HUES48 (cell line): ENCODE measurements around the gene HLA-A.

Source experiments
- H3K27ac ChIP-seq: one replicate; pipeline ENCODE4 v1.7.0; 2013; ENCODE audit warnings: low read depth, low read length, inconsistent platforms
- H3K27me3 ChIP-seq: 2 replicates; pipeline ENCODE4 v1.6.1; 2013; ENCODE audit warnings: mild to moderate bottlenecking, low read length; ENCODE audit not compliant: control insufficient read depth, insufficient read depth
- H3K36me3 ChIP-seq: 2 replicates; pipeline ENCODE4 v1.6.1; 2013; ENCODE audit warnings: low read length; ENCODE audit not compliant: control insufficient read depth, insufficient read depth
- H3K4me1 ChIP-seq: 2 replicates; pipeline ENCODE4 v1.6.1; 2013; ENCODE audit warnings: mild to moderate bottlenecking, low read length; ENCODE audit not compliant: control insufficient read depth, insufficient read depth
- H3K4me3 ChIP-seq: 2 replicates; pipeline ENCODE4 v1.5.1; 2013; ENCODE audit warnings: mild to moderate bottlenecking, low read depth, low read length
- H3K9ac ChIP-seq: 2 replicates; pipeline ENCODE4 v1.6.1; 2013; ENCODE audit warnings: mild to moderate bottlenecking, low read depth, low read length, moderate library complexity
- H3K9me3 ChIP-seq: 2 replicates; pipeline ENCODE4 v1.6.1; 2013; ENCODE audit warnings: low read length; ENCODE audit not compliant: control insufficient read depth, insufficient read depth

HLA-A gene

DNA sequence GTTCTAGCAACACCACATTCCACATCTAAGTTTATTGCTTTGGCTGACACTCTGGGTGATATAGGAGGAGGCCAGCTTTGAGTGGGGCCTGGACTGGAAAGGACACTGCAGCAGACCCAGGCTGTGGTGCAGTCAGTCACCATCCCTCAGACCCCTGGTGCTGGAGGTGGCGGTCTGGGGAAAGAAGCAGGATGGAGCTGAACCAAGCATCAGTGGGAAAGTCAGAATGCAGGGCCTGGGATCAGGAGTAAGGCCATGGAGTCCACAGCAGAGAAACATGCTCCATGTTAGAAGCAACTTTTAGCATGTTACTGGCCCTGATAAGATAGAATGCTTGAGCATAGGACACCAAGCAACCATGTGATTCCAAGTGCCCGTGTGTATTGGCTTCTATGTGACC is 5.9 kb downstream of the HLA-A start:
- Histone ChIP-seq H3K27ac (no peak overlapping the region), H3K4me1 (no peaks in the 10 kb centered on the region), H3K36me3 (peaks cover 13% of the 10 kb centered on the region), H3K9me3 (no peaks in the 10 kb centered on the region), H3K9ac (no peak overlapping the region), H3K27me3 (no peaks in the 10 kb centered on the region), H3K4me3 (no peak overlapping the region)

DNA sequence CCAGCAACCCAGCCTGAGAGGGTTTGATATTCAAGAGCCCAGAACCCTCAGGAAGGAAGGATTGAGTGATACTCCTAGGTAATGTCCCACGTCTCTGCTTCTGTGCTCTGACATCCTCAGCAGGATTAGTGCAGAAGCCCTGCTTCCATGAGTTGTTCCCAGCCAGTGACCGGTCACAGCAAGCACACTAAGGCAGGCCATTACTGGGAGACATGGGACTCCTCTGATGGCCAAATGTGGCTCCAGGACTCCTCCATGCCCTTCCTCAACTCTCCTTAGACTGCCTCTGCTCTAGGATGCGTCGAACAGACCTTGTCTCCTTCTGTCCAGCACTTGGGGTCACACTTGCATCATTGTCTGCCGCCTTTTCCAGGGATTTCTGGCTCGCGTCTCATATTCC is 7.6 kb downstream of the HLA-A start:
- Histone ChIP-seq H3K27ac (no peak overlapping the region), H3K9me3 (no peaks in the 10 kb centered on the region), H3K27me3 (no peaks in the 10 kb centered on the region), H3K36me3 (peaks cover 7% of the 10 kb centered on the region), H3K4me3 (no peak overlapping the region), H3K4me1 (no peaks in the 10 kb centered on the region), H3K9ac (no peak overlapping the region)

DNA sequence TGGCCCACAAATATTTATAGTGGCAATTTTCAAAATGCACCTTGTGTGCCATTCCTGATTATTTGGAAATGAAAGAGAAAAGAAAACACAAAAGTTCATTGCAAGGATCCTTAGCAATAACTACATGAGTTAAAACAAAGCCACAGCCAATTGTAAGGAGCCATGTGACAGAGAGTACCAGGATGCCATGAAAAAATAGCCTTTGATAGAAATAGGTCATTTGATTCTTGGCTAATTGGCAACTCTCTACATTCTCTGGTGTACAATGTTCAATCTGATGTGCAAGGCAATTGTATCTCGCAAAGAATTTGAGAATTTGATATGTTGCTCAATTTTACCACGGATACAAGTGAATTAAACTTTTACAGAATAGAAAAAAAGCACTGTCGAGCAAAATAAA is 9.6 kb downstream of the HLA-A start:
- no peak overlapping the region for H3K9ac ChIP-seq
- H3K36me3 ChIP-seq, result no peaks in the 10 kb centered on the region
- no peaks in the 10 kb centered on the region for H3K4me1 ChIP-seq
- no peaks in the 10 kb centered on the region for H3K27me3 ChIP-seq
- H3K4me3 ChIP-seq, result no peak overlapping the region
- H3K27ac ChIP-seq, result no peak overlapping the region
- no peaks in the 10 kb centered on the region for H3K9me3 ChIP-seq

DNA sequence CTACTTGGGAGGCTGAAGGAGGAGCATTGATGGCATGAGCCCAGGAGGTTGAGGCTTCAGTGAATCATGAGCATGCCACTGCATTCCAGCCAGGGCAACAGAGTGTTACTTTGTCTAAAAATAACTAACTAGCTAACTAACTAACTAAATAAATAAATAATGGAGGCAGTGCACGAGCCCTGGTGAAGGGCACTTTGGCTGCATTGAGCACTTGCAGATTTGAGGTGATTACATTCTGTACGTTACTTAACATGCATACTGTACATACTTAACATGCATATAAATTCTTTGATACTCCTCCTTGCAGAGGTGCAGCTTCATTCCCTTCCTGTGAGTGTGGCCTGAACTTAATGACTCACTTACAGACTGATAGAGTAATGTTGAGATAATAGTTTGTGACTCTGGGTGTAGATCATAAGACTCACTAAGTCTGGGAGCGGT is 10.7 kb downstream of the HLA-A start:
- no peaks in the 10 kb centered on the region for H3K4me1 ChIP-seq
- no peaks in the 10 kb centered on the region for H3K27me3 ChIP-seq
- H3K9ac ChIP-seq, result no peak overlapping the region
- H3K27ac ChIP-seq, result no peak overlapping the region
- H3K36me3 ChIP-seq, result no peaks in the 10 kb centered on the region
- H3K9me3 ChIP-seq, result no peaks in the 10 kb centered on the region
- H3K4me3 ChIP-seq, result no peak overlapping the region

DNA sequence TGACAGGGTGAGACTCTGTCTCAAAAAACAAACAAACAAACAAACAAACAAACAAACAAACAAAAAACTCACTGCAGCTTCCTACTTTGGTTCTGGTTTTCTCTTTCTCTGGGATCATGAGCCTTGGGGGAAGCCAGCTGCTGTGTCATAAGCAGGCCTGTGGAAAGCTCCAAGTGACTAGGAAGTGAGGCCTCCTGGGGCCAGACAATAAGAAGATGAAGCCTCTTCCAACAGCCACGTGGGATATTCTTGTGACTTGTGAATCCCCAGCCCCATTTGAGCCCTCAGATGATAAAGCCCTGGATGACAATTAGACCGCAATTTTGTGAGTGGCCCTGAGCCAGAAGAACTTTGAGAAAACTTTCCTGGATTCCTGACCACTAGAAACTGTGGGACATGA is 11.4 kb downstream of the HLA-A start:
- Histone ChIP-seq H3K4me3 (no peak overlapping the region), H3K9ac (no peak overlapping the region), H3K27ac (no peak overlapping the region), H3K9me3 (no peaks in the 10 kb centered on the region), H3K36me3 (no peaks in the 10 kb centered on the region), H3K27me3 (no peaks in the 10 kb centered on the region), H3K4me1 (no peaks in the 10 kb centered on the region)

DNA sequence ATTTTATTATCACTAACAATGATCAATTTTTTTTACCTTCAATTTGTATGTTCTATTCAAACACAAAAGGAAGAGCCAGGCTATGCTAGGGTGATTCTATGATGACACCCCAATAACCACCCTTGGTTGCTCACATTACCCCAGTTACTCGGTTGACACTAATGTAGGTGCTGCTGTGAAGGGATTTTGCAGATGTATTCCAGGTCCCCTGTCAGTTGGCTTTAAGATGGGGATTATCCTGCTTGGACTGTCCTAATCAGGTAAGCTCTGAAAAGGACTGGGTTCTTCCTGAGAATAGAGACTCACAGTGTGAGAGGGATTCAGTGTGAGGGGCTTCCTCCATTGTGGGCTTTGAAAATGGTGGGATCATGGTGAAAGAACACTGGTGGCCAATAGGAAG is 11.9 kb downstream of the HLA-A start:
- Histone ChIP-seq H3K27me3 (no peaks in the 10 kb centered on the region), H3K4me1 (no peaks in the 10 kb centered on the region), H3K9ac (no peak overlapping the region), H3K9me3 (no peaks in the 10 kb centered on the region), H3K36me3 (no peaks in the 10 kb centered on the region), H3K4me3 (no peak overlapping the region), H3K27ac (no peak overlapping the region)

DNA sequence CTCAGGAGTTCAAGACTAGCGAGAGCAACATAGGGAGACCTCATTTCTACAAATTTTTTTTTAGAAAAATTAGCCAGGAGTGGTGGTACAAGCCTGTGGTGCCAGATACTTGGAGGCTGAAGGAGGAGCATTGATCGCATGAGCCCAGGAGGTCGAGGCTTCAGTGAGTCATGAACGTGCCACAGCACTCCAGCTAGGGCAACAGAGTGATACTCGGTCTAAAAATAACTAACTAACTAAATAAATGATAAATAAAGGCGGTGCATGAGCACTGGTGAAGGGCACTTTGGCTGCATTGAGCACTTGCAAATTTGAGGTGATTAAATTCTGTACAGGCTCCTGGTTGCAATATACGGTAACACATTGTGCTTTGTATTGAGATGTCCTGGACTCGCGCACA is 13.5 kb downstream of the HLA-A start:
- Histone ChIP-seq H3K4me3 (no peak overlapping the region), H3K9ac (no peak overlapping the region), H3K27me3 (no peaks in the 10 kb centered on the region), H3K36me3 (no peaks in the 10 kb centered on the region), H3K4me1 (no peaks in the 10 kb centered on the region), H3K27ac (no peak overlapping the region), H3K9me3 (no peaks in the 10 kb centered on the region)

DNA sequence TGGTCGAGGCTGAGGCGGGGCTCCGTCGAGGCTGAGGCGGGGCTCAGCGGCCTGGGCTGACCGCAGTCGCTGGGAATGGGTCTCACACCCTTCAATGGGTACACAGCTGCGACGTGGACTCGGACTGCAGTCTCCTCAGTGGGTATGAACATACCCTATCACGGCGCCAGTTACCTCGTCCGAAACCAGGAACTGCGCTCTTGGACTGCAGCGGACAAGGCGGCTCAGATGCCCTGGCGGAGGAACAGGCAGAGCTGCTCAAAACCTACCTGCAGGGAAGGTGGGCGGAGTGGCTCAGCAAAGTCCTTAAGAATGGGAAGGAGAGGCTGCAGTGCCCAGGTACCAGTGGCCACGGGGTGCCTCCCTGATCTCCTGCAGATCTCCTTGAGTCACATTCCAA is 14.2 kb downstream of the HLA-A start:
- Histone ChIP-seq H3K27me3 (no peaks in the 10 kb centered on the region), H3K27ac (no peak overlapping the region), H3K9me3 (no peaks in the 10 kb centered on the region), H3K4me1 (no peaks in the 10 kb centered on the region), H3K4me3 (no peak overlapping the region), H3K36me3 (no peaks in the 10 kb centered on the region), H3K9ac (no peak overlapping the region)

DNA sequence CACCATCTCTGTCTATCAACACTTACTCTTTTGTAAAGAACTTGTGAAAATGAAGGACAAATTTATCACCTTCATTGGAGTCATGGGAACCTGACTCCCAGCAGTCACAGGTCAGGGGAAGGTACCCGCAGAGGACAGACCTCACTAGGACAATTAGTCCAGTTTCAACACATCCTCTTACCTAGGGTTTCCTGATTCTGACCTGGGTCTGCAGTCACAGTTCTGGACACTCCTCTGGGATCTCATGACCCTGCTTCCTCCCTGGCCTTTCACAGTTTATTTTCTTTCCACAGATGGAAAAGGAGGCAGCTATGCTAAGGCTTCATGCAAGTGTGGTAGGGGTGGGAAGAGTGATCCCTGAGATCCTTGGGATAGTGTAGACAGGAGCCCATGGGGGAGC is 15.7 kb downstream of the HLA-A start:
- Histone ChIP-seq H3K4me3 (no peak overlapping the region), H3K27me3 (no peaks in the 10 kb centered on the region), H3K27ac (no peak overlapping the region), H3K9me3 (no peaks in the 10 kb centered on the region), H3K9ac (no peak overlapping the region), H3K36me3 (no peaks in the 10 kb centered on the region), H3K4me1 (no peaks in the 10 kb centered on the region)

DNA sequence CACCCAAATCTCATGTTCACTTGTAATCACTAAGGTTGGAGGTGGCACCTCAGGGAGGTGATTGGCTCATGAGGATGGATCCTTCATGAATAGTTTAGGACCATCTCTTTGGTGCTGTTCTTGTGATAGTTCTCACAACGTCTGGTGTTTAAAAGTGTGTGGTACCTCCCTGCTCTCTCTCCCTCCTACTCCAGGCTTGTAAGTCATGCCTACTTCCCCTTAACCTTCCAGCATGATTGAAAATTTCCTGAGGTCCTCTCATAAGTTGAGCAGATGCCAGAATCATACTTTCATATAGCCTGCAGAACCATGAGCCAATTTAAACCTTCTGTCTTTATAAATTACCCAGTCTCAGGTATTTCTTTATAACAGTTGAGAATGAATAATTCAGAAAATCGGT is 16.6 kb downstream of the HLA-A start:
- Histone ChIP-seq H3K36me3 (no peaks in the 10 kb centered on the region), H3K27me3 (no peaks in the 10 kb centered on the region), H3K9ac (no peak overlapping the region), H3K4me1 (no peaks in the 10 kb centered on the region), H3K9me3 (no peaks in the 10 kb centered on the region), H3K4me3 (no peak overlapping the region), H3K27ac (no peak overlapping the region)

DNA sequence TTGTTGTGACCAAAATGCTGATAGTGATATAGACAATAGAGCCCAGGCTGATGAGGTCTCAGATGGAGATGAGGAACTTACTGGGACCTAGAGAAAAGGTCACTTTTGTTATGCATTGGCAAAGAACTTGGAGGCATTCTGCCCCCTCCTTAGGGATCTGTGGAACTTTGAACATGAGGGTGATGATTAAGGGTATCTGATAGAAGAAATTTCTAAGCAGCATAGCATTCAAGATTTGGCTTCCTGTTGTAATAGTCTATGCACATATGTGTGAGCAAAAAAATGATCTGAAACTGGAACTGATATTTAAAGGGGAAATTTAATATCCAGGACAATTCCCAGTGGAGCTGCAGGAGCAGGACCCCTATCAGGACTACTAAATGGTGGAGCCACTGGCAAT is 17.1 kb downstream of the HLA-A start:
- H3K4me3 ChIP-seq, result no peak overlapping the region
- H3K27me3 ChIP-seq, result no peaks in the 10 kb centered on the region
- no peak overlapping the region for H3K27ac ChIP-seq
- H3K4me1 ChIP-seq, result peaks cover 4% of the 10 kb centered on the region
- no peak overlapping the region for H3K9ac ChIP-seq
- no peaks in the 10 kb centered on the region for H3K9me3 ChIP-seq
- H3K36me3 ChIP-seq, result no peaks in the 10 kb centered on the region

DNA sequence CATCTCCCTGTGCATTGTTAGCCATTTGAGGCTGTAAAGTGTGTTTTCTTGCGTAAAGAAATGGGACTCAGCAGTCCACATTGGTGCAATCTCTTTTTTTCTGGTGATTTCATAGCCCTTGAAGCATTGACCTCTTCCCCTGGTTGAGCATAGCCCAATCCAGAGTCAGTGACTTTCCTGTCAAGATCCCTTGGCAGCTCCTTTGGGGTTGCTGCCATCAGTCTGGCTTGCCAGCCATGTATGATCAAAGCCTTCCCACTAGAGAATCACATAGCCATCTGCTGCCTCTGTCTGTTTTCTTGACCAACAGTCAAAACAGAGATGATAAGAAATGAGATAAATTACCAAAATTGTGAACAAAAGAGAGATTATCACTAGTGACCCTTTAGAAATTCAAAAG is 19.6 kb downstream of the HLA-A start:
- Histone ChIP-seq H3K36me3 (no peaks in the 10 kb centered on the region), H3K9ac (no peak overlapping the region), H3K4me3 (no peak overlapping the region), H3K27me3 (no peaks in the 10 kb centered on the region), H3K4me1 (peaks cover 29% of the 10 kb centered on the region), H3K9me3 (no peaks in the 10 kb centered on the region), H3K27ac (no peak overlapping the region)
